IPS-15b (cell line): ENCODE results near the gene SSTR3.

Experiments
- H3K27me3 ChIP-seq: one replicate; pipeline ENCODE4 v1.6.1; 2013; ENCODE audit warnings: low read length; ENCODE audit not compliant: control insufficient read depth, insufficient read depth
- H3K36me3 ChIP-seq: one replicate; pipeline ENCODE4 v1.6.1; 2013; ENCODE audit warnings: low read length; ENCODE audit not compliant: control insufficient read depth, insufficient read depth
- H3K4me1 ChIP-seq: one replicate; pipeline ENCODE4 v1.6.1; 2013; ENCODE audit warnings: mild to moderate bottlenecking, low read length; ENCODE audit not compliant: control insufficient read depth, insufficient read depth
- H3K4me3 ChIP-seq: one replicate; pipeline ENCODE4 v1.5.1; 2013; ENCODE audit warnings: low read depth, low read length
- H3K9ac ChIP-seq: one replicate; pipeline ENCODE4 v1.6.1; 2013; ENCODE audit warnings: low read depth, mild to moderate bottlenecking, low read length
- H3K9me3 ChIP-seq: one replicate; pipeline ENCODE4 v1.6.1; 2013; ENCODE audit warnings: mild to moderate bottlenecking, low read length; ENCODE audit not compliant: control insufficient read depth, insufficient read depth

The SSTR3 gene

GRCh38 chr22:37192741-37193140, 19.5 kb downstream of the SSTR3 start:
- H3K9ac ChIP-seq, result no peak overlapping the region
- H3K4me1 ChIP-seq, result peaks cover 11% of the 10 kb centered on the region
- no peaks in the 10 kb centered on the region for H3K36me3 ChIP-seq
- H3K27me3 ChIP-seq, result no peaks in the 10 kb centered on the region
- no peak overlapping the region for H3K4me3 ChIP-seq
- no peaks in the 10 kb centered on the region for H3K9me3 ChIP-seq

GRCh38 chr22:37192204-37192603, 20.1 kb downstream of the SSTR3 start:
- Histone ChIP-seq H3K9ac (no peak overlapping the region), H3K36me3 (no peaks in the 10 kb centered on the region), H3K27me3 (no peaks in the 10 kb centered on the region), H3K4me3 (no peak overlapping the region), H3K9me3 (no peaks in the 10 kb centered on the region), H3K4me1 (peaks cover 15% of the 10 kb centered on the region)

DNA sequence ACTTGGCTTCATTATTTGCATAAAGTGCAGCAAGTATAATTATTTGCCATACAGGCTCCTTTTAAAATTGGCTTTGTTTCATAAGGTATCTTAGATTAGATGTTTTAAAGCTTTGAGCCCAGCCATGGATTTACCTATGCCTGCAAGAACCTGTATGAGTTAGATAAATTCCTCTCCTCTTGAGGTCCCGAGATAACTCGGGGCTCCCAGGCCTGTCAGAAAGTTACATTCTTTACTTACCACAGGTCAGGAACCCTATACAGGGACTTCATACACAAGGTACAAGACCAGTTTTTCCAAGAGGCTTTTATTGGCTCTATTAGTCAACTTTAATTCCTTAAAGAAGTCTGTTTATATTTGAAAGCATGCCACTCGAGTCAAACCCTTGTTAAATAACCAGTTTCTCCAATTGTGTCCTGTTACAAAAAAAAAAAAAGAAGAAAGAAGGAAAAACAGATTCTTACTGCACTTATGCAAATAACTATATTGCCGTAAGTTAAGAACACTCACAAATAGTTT, 22.0 kb downstream of the SSTR3 start:
- peaks cover 22% of the 10 kb centered on the region for H3K4me1 ChIP-seq
- H3K9me3 ChIP-seq, result no peaks in the 10 kb centered on the region
- no peak overlapping the region for H3K4me3 ChIP-seq

GRCh38 chr22:37188901-37189466, 23.3 kb downstream of the SSTR3 start:
- Histone ChIP-seq H3K4me3 (no peak overlapping the region), H3K9ac (no peak overlapping the region), H3K36me3 (no peaks in the 10 kb centered on the region), H3K9me3 (no peaks in the 10 kb centered on the region), H3K4me1 (peaks cover 22% of the 10 kb centered on the region), H3K27me3 (no peaks in the 10 kb centered on the region)

More for the DNA sequence above, 22.0 kb downstream of the SSTR3 start:
- no peak overlapping the region for H3K9ac ChIP-seq
- H3K27me3 ChIP-seq, result no peaks in the 10 kb centered on the region
- no peaks in the 10 kb centered on the region for H3K36me3 ChIP-seq

DNA sequence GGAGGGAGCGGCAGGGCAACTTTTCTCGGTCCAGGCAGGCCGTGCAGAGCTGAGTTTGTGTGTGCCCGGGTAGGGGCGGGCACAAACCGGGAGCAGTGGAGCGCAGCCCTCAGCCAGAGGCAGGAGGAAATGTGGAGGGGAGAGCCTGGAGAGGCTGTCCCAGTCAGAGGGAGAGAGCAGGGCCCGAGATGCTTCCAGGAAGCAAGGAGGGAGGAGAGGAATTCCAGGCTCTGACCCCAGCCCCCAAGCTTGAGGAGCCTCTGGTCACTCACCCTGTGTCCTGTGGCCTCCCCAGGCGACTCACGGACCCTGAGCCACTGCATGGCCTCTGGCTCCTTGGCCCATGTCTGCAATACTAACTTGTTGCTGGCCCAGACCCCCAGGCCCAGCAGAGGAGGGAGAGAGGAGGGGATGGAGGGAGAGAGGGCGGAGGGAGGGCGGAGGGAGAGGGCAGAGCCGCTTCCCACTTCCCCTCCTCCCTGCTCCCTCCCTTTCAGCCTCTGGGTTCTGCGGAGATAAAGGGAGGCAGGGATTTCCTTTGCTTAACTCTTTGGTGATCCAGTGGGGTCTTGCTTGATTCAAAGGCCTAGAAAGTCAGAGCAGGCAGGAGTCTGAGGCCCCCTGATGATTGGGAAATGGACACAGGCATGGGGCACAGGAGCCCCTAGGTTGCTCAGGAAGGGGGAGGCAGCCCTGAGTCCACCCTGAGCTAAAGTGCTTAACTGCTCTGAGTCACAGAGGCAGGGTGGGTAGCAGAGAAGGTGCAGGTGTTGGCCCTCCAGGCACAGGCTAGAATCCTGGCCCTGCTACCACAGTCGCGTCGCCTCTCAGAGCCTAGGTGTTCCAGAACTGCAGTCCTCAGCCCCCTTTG, 24.2 kb downstream of the SSTR3 start, which contains the start of gene C1QTNF6:
TSS of gene C1QTNF6 (minus strand) at position 357 of the 871 bp plus-strand sequence. CDS start at position 323, 34 bp downstream.
- peak within 1 kb of the TSS; percentile 70 for H3K9ac ChIP-seq
- no peaks in the 10 kb centered on the region for H3K9me3 ChIP-seq
- peak within 1 kb of the TSS; percentile 61 for H3K4me3 ChIP-seq
- H3K4me1 ChIP-seq, result peaks cover 22% of the 10 kb centered on the region
- no peaks in the 10 kb centered on the region for H3K27me3 ChIP-seq
- no peaks in the 10 kb centered on the region for H3K36me3 ChIP-seq

GRCh38 chr22:37187552-37187890, 24.8 kb downstream of the SSTR3 start:
- Histone ChIP-seq H3K9ac (peak overlapping the region; percentile 70), H3K4me3 (peak overlapping the region; percentile 61)

DNA sequence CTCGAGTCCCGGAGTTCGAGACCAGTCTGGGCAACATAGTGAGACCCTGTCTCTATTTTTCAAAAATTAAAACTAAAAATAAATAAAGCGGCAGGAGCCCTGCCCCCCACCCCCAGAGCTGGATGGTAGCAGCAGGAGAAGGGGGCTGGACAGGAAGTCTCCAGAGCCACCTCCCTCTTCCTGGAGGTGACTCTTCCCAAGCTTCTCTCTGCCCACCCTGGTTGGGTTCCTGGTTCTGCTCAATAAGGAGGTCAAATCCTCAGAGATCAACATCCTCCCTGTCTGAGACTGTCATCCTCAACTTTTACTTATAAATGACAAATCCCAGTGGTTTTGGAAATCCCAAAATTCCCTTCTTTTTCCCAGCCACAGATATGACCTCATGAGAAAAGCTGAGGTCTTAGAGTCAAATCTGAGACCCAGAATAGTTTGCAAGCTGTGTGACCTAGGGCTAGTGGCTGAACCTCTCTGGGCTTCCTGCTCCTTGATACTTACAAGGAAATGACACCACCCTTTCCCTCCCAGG, 25.2 kb downstream of the SSTR3 start:
- Histone ChIP-seq H3K4me3 (peak overlapping the region; percentile 61), H3K9ac (no peak overlapping the region), H3K4me1 (peaks cover 22% of the 10 kb centered on the region)

More at GRCh38 chr22:37187552-37187890, 24.8 kb downstream of the SSTR3 start:
- H3K4me1 ChIP-seq, result peaks cover 22% of the 10 kb centered on the region
- H3K9me3 ChIP-seq, result no peaks in the 10 kb centered on the region
- H3K36me3 ChIP-seq, result no peaks in the 10 kb centered on the region
- H3K27me3 ChIP-seq, result no peaks in the 10 kb centered on the region

GRCh38 chr22:37186228-37186996, 25.9 kb downstream of the SSTR3 start:
- H3K9me3 ChIP-seq, result no peaks in the 10 kb centered on the region
- peaks cover 22% of the 10 kb centered on the region for H3K4me1 ChIP-seq
- H3K36me3 ChIP-seq, result no peaks in the 10 kb centered on the region
- H3K4me3 ChIP-seq, result no peak overlapping the region
- no peak overlapping the region for H3K9ac ChIP-seq
- no peaks in the 10 kb centered on the region for H3K27me3 ChIP-seq

More for the DNA sequence above, 25.2 kb downstream of the SSTR3 start:
- Histone ChIP-seq H3K9me3 (no peaks in the 10 kb centered on the region), H3K36me3 (no peaks in the 10 kb centered on the region), H3K27me3 (no peaks in the 10 kb centered on the region)

DNA sequence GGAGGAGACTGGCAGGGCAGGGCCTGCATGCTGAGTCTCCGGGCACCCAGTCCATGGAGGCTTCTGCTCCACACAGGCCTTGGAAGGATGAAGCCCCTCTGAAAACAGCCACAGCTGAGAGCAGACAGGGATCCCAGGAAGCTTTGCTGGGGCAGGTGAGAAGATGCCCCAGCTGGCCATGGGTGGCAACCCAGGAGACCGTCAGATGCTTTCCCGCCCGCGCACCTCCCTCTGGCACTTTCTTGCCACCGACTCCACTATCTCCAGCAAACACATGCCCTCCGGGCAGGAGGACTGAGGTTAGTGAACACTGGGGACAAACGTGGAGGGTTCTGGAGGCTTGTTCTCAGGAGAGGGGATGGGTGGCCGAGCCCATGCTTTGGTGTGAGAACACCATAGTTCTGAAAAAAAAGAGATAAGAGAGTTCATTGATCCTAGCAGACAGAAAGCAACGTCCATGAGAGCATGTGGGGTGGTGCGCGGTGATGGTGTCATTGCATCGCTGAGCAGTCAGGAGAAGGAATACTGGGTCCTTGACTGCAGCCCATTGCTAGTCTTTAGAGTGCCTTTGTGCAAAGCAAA, 26.5 kb downstream of the SSTR3 start:
- Histone ChIP-seq H3K36me3 (no peaks in the 10 kb centered on the region), H3K27me3 (no peaks in the 10 kb centered on the region), H3K4me1 (peaks cover 22% of the 10 kb centered on the region), H3K4me3 (no peak overlapping the region), H3K9ac (no peak overlapping the region), H3K9me3 (no peaks in the 10 kb centered on the region)

- no peak overlapping the region for H3K9ac ChIP-seq
- H3K4me3 ChIP-seq, result no peak overlapping the region
Observed at GRCh38 chr22:37184816-37185541, 27.3 kb downstream of the SSTR3 start.

More at GRCh38 chr22:37184816-37185541, 27.3 kb downstream of the SSTR3 start:
- Histone ChIP-seq H3K36me3 (no peaks in the 10 kb centered on the region), H3K27me3 (no peaks in the 10 kb centered on the region), H3K4me1 (peaks cover 22% of the 10 kb centered on the region), H3K9me3 (no peaks in the 10 kb centered on the region)
